ENCODE data around the gene ZFYVE26. TPM values are rescaled to one million over a fixed set of nuclear protein-coding genes. Genes with fewer than 3 reads are reported as not detected.

The ZFYVE26 gene
- total RNA-seq, 2 donors from 2014 or later = 19.1 to 19.2 TPM

Other genes with a start within 250 kb of the ZFYVE26 start
- gene PIGH, start 216.3 kb downstream of the ZFYVE26 start, total RNA-seq = 10 to 100 TPM; 16.3 to 17.1 TPM
- 10 to 100 TPM in 1 of 2 donors, 1 to 10 TPM in 1; 4.7 to 11.5 TPM for gene ARG2, start 196.7 kb downstream of the ZFYVE26 start, total RNA-seq
- 100 to 1,000 TPM; 116 to 121 TPM for gene VTI1B, start 142.0 kb downstream of the ZFYVE26 start, total RNA-seq
- 10 to 100 TPM; 60.0 to 81.7 TPM for gene RDH11, start 120.8 kb downstream of the ZFYVE26 start, total RNA-seq
- gene RDH12, start 114.7 kb downstream of the ZFYVE26 start, total RNA-seq = not detected
- 10 to 100 TPM; 12.7 to 22.0 TPM for gene RAD51B, start 3.2 kb upstream of the ZFYVE26 start, total RNA-seq

Measured in colonic mucosa (tissue), 2 donors.